ENCODE results near the gene RREB1.

RREB1 gene

GRCh38 chr6:7232351-7232750 is 124.6 kb downstream of the RREB1 start:
- no peaks in the 10 kb centered on the region for H3K79me2 ChIP-seq (ENCODE audit: insufficient read depth, low read length)
- TF ChIP-seq, protein P1, sequence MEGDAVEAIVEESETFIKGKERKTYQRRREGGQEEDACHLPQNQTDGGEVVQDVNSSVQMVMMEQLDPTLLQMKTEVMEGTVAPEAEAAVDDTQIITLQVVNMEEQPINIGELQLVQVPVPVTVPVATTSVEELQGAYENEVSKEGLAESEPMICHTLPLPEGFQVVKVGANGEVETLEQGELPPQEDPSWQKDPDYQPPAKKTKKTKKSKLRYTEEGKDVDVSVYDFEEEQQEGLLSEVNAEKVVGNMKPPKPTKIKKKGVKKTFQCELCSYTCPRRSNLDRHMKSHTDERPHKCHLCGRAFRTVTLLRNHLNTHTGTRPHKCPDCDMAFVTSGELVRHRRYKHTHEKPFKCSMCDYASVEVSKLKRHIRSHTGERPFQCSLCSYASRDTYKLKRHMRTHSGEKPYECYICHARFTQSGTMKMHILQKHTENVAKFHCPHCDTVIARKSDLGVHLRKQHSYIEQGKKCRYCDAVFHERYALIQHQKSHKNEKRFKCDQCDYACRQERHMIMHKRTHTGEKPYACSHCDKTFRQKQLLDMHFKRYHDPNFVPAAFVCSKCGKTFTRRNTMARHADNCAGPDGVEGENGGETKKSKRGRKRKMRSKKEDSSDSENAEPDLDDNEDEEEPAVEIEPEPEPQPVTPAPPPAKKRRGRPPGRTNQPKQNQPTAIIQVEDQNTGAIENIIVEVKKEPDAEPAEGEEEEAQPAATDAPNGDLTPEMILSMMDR (IDR thresholded peaks at IDR 0.05; ENCODE audit: insufficient read depth, low read length, poor library complexity, severe bottlenecking) = no peak
- TF ChIP-seq EZH2phosphoT487 (conservative IDR thresholded peaks at IDR 0.05; ENCODE audit: low read length) = no peak
- H3K9me2 ChIP-seq (replicated peaks; ENCODE audit: insufficient read depth, low read length) = no peaks in the 10 kb centered on the region
- no peak overlapping the region for H2AFZ ChIP-seq (ENCODE audit: low read depth, low read length, severe bottlenecking)
- H3F3A ChIP-seq (ENCODE audit: insufficient read depth) = no peaks in the 10 kb centered on the region
- no peaks in the 10 kb centered on the region for H3K36me3 ChIP-seq (ENCODE audit: low read length)
- H3K27me3 ChIP-seq (ENCODE audit: low read length) = no peaks in the 10 kb centered on the region
- H4K20me1 ChIP-seq (ENCODE audit: low read depth, low read length) = no peaks in the 10 kb centered on the region
- H3K4me3 ChIP-seq (ENCODE audit: insufficient read depth, low read length, poor library complexity, severe bottlenecking) = no peak overlapping the region
- H3K9ac ChIP-seq (ENCODE audit: low read length) = no peak overlapping the region
- no peak overlapping the region for H3K4me2 ChIP-seq (ENCODE audit: low read depth, low read length, poor library complexity, severe bottlenecking)
- no peaks in the 10 kb centered on the region for H3K9me3 ChIP-seq (ENCODE audit: insufficient read depth, low read length)
- no peak overlapping the region for H3K27ac ChIP-seq (ENCODE audit: low read depth, low read length)

- Histone ChIP-seq H3F3A (ENCODE audit: insufficient read depth) (no peaks in the 10 kb centered on the region), H3K27ac (ENCODE audit: low read depth, low read length) (no peak overlapping the region), H3K9me3 (ENCODE audit: insufficient read depth, low read length) (no peaks in the 10 kb centered on the region), H3K79me2 (ENCODE audit: insufficient read depth, low read length) (no peaks in the 10 kb centered on the region), H3K27me3 (ENCODE audit: low read length) (no peaks in the 10 kb centered on the region), H3K36me3 (ENCODE audit: low read length) (no peaks in the 10 kb centered on the region), H4K20me1 (ENCODE audit: low read depth, low read length) (no peaks in the 10 kb centered on the region), H3K9me2 (replicated peaks; ENCODE audit: insufficient read depth, low read length) (no peaks in the 10 kb centered on the region), H2AFZ (ENCODE audit: low read depth, low read length, severe bottlenecking) (no peak overlapping the region), H3K4me3 (ENCODE audit: insufficient read depth, low read length, poor library complexity, severe bottlenecking) (no peak overlapping the region), H3K4me2 (ENCODE audit: low read depth, low read length, poor library complexity, severe bottlenecking) (no peak overlapping the region), H3K9ac (ENCODE audit: low read length) (no peak overlapping the region)
- no peak for TF ChIP-seq EZH2phosphoT487 (conservative IDR thresholded peaks at IDR 0.05; ENCODE audit: low read length)
- TF ChIP-seq, protein P1 (IDR thresholded peaks at IDR 0.05; ENCODE audit: insufficient read depth, low read length, poor library complexity, severe bottlenecking) = no peak
These were observed 126.8 kb downstream of the RREB1 start for GRCh38 chr6:7234547-7234946.

DNA sequence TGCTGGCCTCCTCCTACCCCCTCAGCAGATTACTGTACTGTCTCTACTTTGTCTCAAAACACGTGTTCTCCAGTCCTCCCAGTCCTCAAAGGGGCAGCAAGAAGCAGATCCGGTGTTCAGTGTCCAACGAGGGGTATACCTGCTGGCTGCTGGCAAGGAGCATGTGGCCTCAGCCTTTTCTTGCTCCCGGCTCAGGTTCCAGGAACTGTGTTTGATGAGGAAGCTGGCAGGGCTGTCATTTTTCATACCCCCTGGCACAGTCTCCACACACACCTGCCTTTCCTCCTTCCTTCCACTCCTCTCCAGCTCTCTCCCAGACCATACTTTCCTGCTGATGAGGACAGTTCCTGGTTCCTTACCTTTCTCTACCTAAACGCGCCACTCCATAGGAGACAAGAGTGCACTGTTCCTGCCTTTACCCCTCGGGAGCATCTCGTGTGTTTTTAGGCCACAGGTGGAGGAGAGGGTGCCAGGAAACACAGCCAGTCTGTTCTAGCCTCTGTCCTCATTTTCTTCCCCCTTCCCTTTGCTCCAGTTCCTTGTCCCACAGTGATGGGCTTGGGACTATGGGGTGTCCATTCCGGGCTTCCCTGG is 128.0 kb downstream of the RREB1 start:
- H2AFZ ChIP-seq (ENCODE audit: low read depth, low read length, severe bottlenecking) = no peak overlapping the region
- H3K9ac ChIP-seq (ENCODE audit: low read length) = no peak overlapping the region
- no peaks in the 10 kb centered on the region for H3K36me3 ChIP-seq (ENCODE audit: low read length)
- no peaks in the 10 kb centered on the region for H4K20me1 ChIP-seq (ENCODE audit: low read depth, low read length)
- H3K4me3 ChIP-seq (ENCODE audit: insufficient read depth, low read length, poor library complexity, severe bottlenecking) = no peak overlapping the region
- no peaks in the 10 kb centered on the region for H3K9me2 ChIP-seq (replicated peaks; ENCODE audit: insufficient read depth, low read length)
- no peaks in the 10 kb centered on the region for H3K9me3 ChIP-seq (ENCODE audit: insufficient read depth, low read length)
- H3K79me2 ChIP-seq (ENCODE audit: insufficient read depth, low read length) = no peaks in the 10 kb centered on the region
- TF ChIP-seq, protein P1 (IDR thresholded peaks at IDR 0.05; ENCODE audit: insufficient read depth, low read length, poor library complexity, severe bottlenecking) = no peak
- no peak for TF ChIP-seq EZH2phosphoT487 (conservative IDR thresholded peaks at IDR 0.05; ENCODE audit: low read length)
- no peaks in the 10 kb centered on the region for H3K27me3 ChIP-seq (ENCODE audit: low read length)
- H3K4me2 ChIP-seq (ENCODE audit: low read depth, low read length, poor library complexity, severe bottlenecking) = no peak overlapping the region
- no peak overlapping the region for H3K27ac ChIP-seq (ENCODE audit: low read depth, low read length)
- no peaks in the 10 kb centered on the region for H3F3A ChIP-seq (ENCODE audit: insufficient read depth)
